ENCODE results near the gene SOX18.

DNA sequence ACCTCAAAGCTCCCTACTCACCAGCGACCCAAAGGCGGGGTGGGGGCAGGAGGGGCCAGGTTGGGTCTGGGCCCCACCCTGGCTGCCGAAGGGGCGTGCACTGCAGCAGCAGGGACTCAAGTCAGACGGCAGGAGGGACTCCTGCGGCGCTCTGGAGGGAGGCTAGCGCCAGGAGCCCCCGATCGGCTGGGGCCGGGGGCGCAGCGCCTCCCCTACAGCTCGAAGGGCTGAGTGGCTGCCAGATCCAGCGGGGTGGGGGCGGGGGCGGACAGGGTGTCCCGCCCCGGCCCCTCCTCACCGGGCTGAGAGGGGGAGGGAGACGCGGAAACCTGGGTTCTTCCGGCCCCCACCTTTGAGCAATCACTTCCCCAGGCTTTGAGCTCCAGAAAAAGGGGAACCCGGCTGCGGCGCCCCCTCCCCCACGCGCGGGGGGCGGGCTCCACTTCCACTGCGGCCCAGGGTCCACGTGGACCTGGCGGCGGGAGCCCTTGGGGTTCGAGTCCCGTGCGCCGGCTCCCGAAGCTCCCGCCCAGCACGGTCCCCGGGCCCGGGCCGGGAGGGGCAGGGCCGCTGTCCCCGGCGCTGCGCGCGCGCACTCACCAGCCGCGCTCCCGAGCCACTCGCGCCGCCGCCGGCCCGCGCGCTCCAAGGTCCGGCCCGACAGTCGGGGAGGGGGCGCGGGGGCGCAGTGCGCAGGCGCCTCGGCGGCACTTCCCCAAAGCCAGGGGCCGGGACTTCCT, 30.0 kb upstream of the SOX18 start, which contains the start of gene RGS19:
- TF ChIP-seq, protein P1, sequence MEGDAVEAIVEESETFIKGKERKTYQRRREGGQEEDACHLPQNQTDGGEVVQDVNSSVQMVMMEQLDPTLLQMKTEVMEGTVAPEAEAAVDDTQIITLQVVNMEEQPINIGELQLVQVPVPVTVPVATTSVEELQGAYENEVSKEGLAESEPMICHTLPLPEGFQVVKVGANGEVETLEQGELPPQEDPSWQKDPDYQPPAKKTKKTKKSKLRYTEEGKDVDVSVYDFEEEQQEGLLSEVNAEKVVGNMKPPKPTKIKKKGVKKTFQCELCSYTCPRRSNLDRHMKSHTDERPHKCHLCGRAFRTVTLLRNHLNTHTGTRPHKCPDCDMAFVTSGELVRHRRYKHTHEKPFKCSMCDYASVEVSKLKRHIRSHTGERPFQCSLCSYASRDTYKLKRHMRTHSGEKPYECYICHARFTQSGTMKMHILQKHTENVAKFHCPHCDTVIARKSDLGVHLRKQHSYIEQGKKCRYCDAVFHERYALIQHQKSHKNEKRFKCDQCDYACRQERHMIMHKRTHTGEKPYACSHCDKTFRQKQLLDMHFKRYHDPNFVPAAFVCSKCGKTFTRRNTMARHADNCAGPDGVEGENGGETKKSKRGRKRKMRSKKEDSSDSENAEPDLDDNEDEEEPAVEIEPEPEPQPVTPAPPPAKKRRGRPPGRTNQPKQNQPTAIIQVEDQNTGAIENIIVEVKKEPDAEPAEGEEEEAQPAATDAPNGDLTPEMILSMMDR (conservative IDR thresholded peaks at IDR 0.05; ENCODE audit: low read length) = no peak
- no peak for TF ChIP-seq EZH2phosphoT487 (IDR thresholded peaks at IDR 0.05; ENCODE audit: borderline replicate concordance)
